Right ventricle myocardium superior (tissue), 1 donor: Measurements from ENCODE around the gene EPHB2. TPM values are rescaled to one million over a fixed set of nuclear protein-coding genes. Genes with fewer than 3 reads are reported as not detected.
"Not testable (repeated sequence)": the region's sequence is repeated elsewhere in the genome, so short reads cannot be mapped to it uniquely, and the experiment has no call there.

Experiments used
- ATAC-seq: fragments of 200-7000 bp; cut with Tn5 transposase; one replicate; pipeline ENCODE4 v1.9.1; 2020; ENCODE audit warnings: mild to moderate bottlenecking; ENCODE audit not compliant: poor library complexity
- DNase-seq: peaks from one replicate; pipeline ENCODE4 v3.0.0-alpha.2; 2020
- intact Hi-C: fragments of 100-400 bp; cut with DNase I; formaldehyde crosslinking; loops from one replicate; pipeline ENCODE4 v1.11.2; 2022
- long read RNA-seq: library from polyadenylated mRNA; unstranded; transcript quantifications from one replicate; pipeline ENCODE4 v2.0.0, GENCODE V29; 2021
- total RNA-seq: library from RNA; stranded (reverse); fragmentation: NEBNext Ultra II Directional; extraction: Animal tissue kit (Norgen Biotek cat#: 25700); gene quantifications from one replicate; pipeline ENCODE4 v1.2.1, GENCODE V29; 2021
- donor health status: DM: no; HTN: yes; CAD: no; lungs with severe emphysema.

The EPHB2 gene
- total RNA-seq = 2.7 TPM
- long read RNA-seq, partial matches to known transcripts = 0 of 1 reads
- long read RNA-seq, other reads (novel, unspliced or antisense) = 0 of 1 reads

GRCh38 chr1:22710701-22711049 lies at the start of gene EPHB2:
EPHB2 (plus strand) TSS chr1:22710839; CDS start chr1:22710983, 144 bp downstream.
- ATAC-seq (peak; percentile 68), DNase-seq (peak; percentile 66)
- intact Hi-C loops = no loop called here

- intact Hi-C loops = no loop called here
- DNase-seq (no peak), ATAC-seq (no peak)
These were observed 48.8 kb upstream of the EPHB2 start for GRCh38 chr1:22661880-22662279.

DNA sequence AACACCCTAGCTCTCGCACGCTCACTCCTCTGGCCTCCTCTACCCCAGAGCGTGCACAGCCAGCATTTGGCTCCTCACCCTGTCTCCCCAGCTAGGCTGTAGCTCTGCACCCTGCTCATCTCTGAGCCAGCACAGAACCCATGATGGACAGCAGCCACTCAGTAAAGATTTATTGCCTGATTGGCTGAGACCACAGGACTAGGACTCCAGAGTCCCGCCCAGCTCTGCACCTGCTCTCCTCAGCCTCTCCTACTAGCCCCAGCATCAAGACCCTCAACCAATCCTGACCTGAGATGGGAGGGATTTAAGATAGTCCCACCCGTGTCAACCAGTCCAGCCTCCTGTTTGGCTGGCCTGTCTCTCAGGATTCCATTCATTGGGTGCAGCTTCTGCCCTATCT lies 48.3 kb upstream of the EPHB2 start:
- intact Hi-C loops = no loop called here
- ATAC-seq (peak; percentile 51), DNase-seq (no peak)

GRCh38 chr1:22662986-22663408 lies 47.6 kb upstream of the EPHB2 start:
- no peak for DNase-seq
- peak; percentile 10 for ATAC-seq
- intact Hi-C loops = no loop called here

DNA sequence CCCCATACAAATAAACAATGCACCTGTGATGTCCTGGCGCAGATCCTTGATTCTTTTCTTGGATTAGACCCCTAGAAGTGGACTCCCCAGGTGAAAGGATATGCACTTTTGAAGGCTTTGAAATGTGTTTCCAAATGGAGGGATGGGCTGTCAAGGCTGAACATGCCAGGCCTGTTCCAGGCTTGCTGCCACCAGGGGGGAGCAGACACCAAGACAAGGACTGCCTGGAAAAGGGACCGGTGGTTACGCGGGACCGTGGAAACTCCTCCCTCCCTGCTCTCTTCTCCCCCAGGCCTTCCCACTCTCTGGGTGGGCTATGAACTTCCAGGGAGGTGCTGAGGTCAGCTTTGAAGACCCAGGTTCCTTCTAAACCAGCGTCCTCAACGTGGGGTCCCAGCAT lies 44.9 kb upstream of the EPHB2 start:
- DNase-seq (no peak), ATAC-seq (no peak)
- intact Hi-C loops = no loop called here

GRCh38 chr1:22666412-22666811 lies 44.2 kb upstream of the EPHB2 start:
- no peak for ATAC-seq
- DNase-seq = no peak
- intact Hi-C loops = no loop called here

GRCh38 chr1:22668840-22669239 lies 41.8 kb upstream of the EPHB2 start:
- ATAC-seq, DNase-seq, intact Hi-C loops: not testable (repeated sequence)

DNA sequence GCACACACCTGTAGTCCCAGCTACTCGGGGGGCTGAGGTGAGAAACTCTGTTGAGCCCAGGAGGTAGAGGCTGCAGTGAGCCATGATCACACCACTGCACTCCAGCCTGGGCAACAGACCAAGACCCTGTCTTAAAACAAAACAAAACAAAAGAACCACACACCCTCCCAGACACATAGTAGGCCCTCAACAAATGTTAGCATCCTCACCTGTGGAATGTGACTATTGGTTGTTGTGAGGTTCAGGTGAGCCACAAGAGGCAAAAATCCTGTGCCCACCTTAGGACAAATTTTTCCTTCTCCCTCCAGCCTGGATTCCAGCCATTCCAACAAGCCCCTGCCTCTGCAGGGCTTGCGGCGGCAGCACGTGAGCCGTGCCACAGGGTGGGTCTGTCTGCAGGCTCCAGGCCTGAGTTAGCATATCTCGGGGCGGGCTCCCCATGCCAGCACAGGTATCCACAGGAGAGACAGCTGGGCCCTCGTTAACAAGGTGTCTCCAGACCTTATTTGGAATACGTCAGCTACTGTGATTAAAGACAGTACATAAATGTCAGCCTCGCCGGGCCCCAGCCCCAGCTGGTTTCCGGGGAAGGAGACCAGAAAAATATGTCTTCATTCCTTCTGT lies 40.2 kb upstream of the EPHB2 start:
- no peak for DNase-seq
- intact Hi-C loops = no loop called here
- ATAC-seq = no peak

- ATAC-seq (no peak), DNase-seq (no peak)
- intact Hi-C loops = no loop called here
These were observed 38.6 kb upstream of the EPHB2 start for GRCh38 chr1:22671999-22672398.

GRCh38 chr1:22673486-22674409 lies 36.9 kb upstream of the EPHB2 start:
- DNase-seq = peak; percentile 71
- intact Hi-C loops = no loop called here

GRCh38 chr1:22674410-22674749 lies 36.3 kb upstream of the EPHB2 start:
- ATAC-seq (no peak), DNase-seq (no peak)
- intact Hi-C loops = no loop called here

More at GRCh38 chr1:22673486-22674409, 36.9 kb upstream of the EPHB2 start:
- ATAC-seq = peak; percentile 66

DNA sequence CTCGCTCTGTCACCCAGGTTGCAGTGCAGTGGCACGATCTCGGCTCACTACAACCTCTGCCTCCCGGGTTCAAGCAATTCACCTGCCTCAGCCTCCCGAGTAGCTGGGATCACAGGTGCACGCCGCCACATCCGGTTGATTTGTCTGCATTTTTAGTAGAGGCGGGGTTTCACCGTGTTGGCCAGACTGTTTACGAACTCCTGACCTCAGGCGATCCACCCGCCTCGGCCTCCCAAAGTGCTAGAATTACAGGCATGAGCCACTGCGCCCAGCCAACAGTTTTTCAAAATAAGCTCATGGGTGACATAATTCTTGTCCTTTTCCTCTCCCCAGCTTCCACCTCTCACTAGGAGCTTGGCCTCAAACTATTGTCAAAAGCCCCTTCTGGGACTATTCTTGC lies 34.5 kb upstream of the EPHB2 start:
- DNase-seq, ATAC-seq: not testable (repeated sequence)
- intact Hi-C loops = loop anchor here (5.0 kb wide), 1 partner anchor 256 kb away; no protein-coding TSS in a partner anchor

GRCh38 chr1:22676916-22677583 lies 33.6 kb upstream of the EPHB2 start:
- DNase-seq = no peak
- intact Hi-C loops = loop anchor here (5.0 kb wide), 1 partner anchor 255 kb away; no protein-coding TSS in a partner anchor
- no peak for ATAC-seq

- no peak for DNase-seq
- no peak for ATAC-seq
- intact Hi-C loops = loop anchor here (5.0 kb wide), 1 partner anchor 254 kb away; no protein-coding TSS in a partner anchor
These were observed 32.4 kb upstream of the EPHB2 start for GRCh38 chr1:22677931-22678896.

DNA sequence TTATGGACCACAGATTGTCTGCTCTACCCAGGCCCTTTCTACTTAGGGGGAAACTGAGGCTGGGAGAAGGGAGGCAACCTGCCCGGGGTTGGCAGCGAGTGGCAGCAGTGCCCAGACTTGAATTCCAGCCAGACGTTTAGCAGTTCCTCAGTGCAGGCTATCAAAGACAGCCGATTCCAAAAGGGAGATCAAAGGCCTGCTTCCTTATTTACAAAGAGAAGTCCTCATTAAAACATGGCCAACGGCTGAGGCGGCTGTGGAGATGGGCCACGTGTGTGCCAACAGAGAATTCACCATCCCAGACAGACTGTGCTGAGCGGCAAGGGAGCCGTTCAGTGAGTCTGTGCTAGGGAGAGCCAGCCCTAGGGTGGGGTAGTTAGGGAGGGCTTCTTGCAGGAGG lies 29.9 kb upstream of the EPHB2 start:
- ATAC-seq = no peak

DNA sequence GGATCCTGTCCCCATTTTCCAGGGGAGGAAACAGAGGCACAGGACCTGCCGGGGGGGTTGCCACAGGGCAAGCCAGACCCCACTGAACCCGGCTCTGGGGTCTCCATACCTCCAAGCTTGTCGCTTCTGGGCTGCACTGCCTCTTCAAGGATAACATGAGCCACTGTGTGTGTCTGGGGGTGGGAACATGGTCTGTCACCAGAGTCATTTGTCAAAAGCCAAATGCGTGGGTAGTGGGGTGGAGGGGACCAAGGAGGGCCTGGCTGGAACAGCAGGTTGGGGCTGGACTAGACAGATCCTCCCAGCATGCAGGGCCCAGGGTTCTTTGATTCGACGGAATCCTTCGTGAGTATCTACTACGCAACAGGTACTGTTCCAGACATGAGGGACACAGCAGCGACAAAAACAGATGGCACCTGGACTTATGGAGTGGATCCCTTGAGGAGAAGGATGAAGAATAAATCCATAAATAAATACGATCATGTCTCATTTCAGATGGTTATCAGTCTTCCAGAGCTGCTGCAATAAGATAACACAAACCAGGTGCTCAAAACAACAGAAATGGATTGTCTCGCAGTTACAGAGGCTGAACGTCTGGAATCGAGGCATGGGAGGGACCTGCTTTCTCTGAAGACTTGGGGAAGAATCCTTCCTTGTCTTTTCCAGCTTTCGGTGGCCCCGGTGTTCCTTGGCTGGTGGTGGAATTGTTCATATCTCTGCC lies 28.9 kb upstream of the EPHB2 start:
- DNase-seq (no peak), ATAC-seq (no peak)
- intact Hi-C loops = no loop called here

More for the DNA sequence above, 29.9 kb upstream of the EPHB2 start:
- DNase-seq = no peak
- intact Hi-C loops = no loop called here

GRCh38 chr1:22683547-22683946 lies 27.1 kb upstream of the EPHB2 start:
- intact Hi-C loops = no loop called here
- no peak for DNase-seq
- no peak for ATAC-seq
